Fibroblast of lung (primary cell): Measurements from ENCODE around the gene TMUB1. TPM values are rescaled to one million over a fixed set of nuclear protein-coding genes. Genes with fewer than 3 reads are reported as not detected.

Source experiments
- DNase-seq, 2 donors: peaks; one replicate each; pipeline versions ENCODE4 v3.0.0 to v3.0.0-alpha.2; 2010; ENCODE audit warnings: low read depth in 2 of 2
- H2AFZ ChIP-seq: 2 replicates; pipeline ENCODE4 v1.5.1; 2012; ENCODE audit warnings: low read length, control low read depth, inconsistent platforms
- H3K27ac ChIP-seq: 2 replicates; pipeline ENCODE4 v1.5.1; 2011; ENCODE audit warnings: low read length, control low read depth; ENCODE audit not compliant: insufficient read depth
- H3K27me3 ChIP-seq: 2 replicates; pipeline ENCODE4 v1.5.1; 2011; ENCODE audit warnings: mild to moderate bottlenecking, low read length; ENCODE audit not compliant: control insufficient read depth, insufficient read depth
- H3K36me3 ChIP-seq: 2 replicates; pipeline ENCODE4 v1.5.1; 2011; ENCODE audit warnings: low read length; ENCODE audit not compliant: control insufficient read depth, insufficient read depth
- H3K4me1 ChIP-seq: 2 replicates; pipeline ENCODE4 v1.5.1; 2011; ENCODE audit warnings: low read length; ENCODE audit not compliant: control insufficient read depth, insufficient read depth; ENCODE audit errors: extremely low read depth
- H3K4me2 ChIP-seq: 2 replicates; pipeline ENCODE4 v1.5.1; 2011; ENCODE audit warnings: low read length, control low read depth; ENCODE audit not compliant: insufficient read depth; ENCODE audit errors: extremely low read depth
- H3K4me3 ChIP-seq, 4 experiments: fragments of 200-600 bp in 1 of 4; sonication (generic) in 1 of 4; replicated peaks in 1 of 4; 2 replicates each; pipeline ENCODE4 v1.5.1; 2011 to 2016; ENCODE audit warnings: low read length in 4 of 4, low read depth in 3 of 4, mild to moderate bottlenecking in 3 of 4, control low read depth in 2 of 4, inconsistent platforms in 1 of 4, mixed read lengths in 1 of 4; ENCODE audit not compliant: insufficient read depth in 1 of 4; ENCODE audit errors: control extremely low read depth in 1 of 4
- H3K79me2 ChIP-seq: 2 replicates; pipeline ENCODE4 v1.5.1; 2012; ENCODE audit warnings: mild to moderate bottlenecking, low read length, inconsistent platforms; ENCODE audit not compliant: control insufficient read depth, insufficient read depth
- H3K9ac ChIP-seq: 2 replicates; pipeline ENCODE4 v1.5.1; 2011; ENCODE audit warnings: mild to moderate bottlenecking, low read length, control low read depth; ENCODE audit not compliant: insufficient read depth
- H3K9me3 ChIP-seq: 2 replicates; pipeline ENCODE4 v1.5.1; 2012; ENCODE audit warnings: low read depth, low read length; ENCODE audit not compliant: control insufficient read depth, insufficient read depth
- H4K20me1 ChIP-seq: 2 replicates; pipeline ENCODE4 v1.5.1; 2011; ENCODE audit warnings: low read length; ENCODE audit not compliant: control insufficient read depth, insufficient read depth; ENCODE audit errors: extremely low read depth
- CTCF ChIP-seq, 2 donors: IDR thresholded peaks in 1 of 2; conservative IDR thresholded peaks in 1 of 2; 1 replicate in 1 of 2; 2 replicates in 1 of 2; pipeline ENCODE4 v1.5.1; 2011 to 2012; ENCODE audit warnings: low read length in 2 of 2, control low read depth in 1 of 2, inconsistent platforms in 1 of 2, low read depth in 1 of 2, mild to moderate bottlenecking in 1 of 2
- EZH2 ChIP-seq: IDR thresholded peaks from 2 replicates; pipeline ENCODE4 v1.5.1; 2012; ENCODE audit warnings: low read length, control low read depth, mild to moderate bottlenecking; ENCODE audit errors: missing control alignments
- polyA plus RNA-seq, 2 donors: library from polyadenylated mRNA; depleted of rRNA in 1 of 2; stranded (reverse) in 1 of 2; unstranded in 1 of 2; fragments of >200 nt; gene quantifications; 2 replicates each; pipeline ENCODE4 v1.2.1, GENCODE V29; 2011 to 2012; ENCODE audit warnings: missing spikeins in 1 of 2
- total RNA-seq: library from RNA; depleted of rRNA; stranded (reverse); fragments of >200 nt; gene quantifications from 2 replicates; pipeline ENCODE4 v1.2.1, GENCODE V29; 2014

The TMUB1 gene
- total and polyA plus RNA-seq, 2 donors (not counting 1 experiment from before 2014, with no cell fraction given) = 11.9 to 20.3 TPM

- no peak for TF ChIP-seq EZH2
- no peak for TF ChIP-seq CTCF (conservative IDR thresholded peaks at IDR 0.05 in 1 of 2, IDR thresholded peaks at IDR 0.05 in 1 of 2; ENCODE audit: low read depth in 1 of 2, low read length in 2 of 2)
- Histone ChIP-seq H2AFZ (no peak overlapping the region), H3K27ac (no peak overlapping the region), H3K36me3 (peaks cover 29% of the 10 kb centered on the region), H3K4me3 (no peak overlapping the region), H3K9ac (no peak overlapping the region), H3K79me2 (no peaks in the 10 kb centered on the region), H3K4me2 (no peak overlapping the region), H3K4me1 (peaks cover 5% of the 10 kb centered on the region), H3K27me3 (no peaks in the 10 kb centered on the region), H4K20me1 (no peaks in the 10 kb centered on the region), H3K9me3 (no peaks in the 10 kb centered on the region)
- DNase-seq = no peak
Observed at GRCh38 chr7:151121380-151122170, 38.3 kb upstream of the TMUB1 start.

- Histone ChIP-seq H2AFZ (no peak overlapping the region), H3K9me3 (no peaks in the 10 kb centered on the region), H3K36me3 (peaks cover 29% of the 10 kb centered on the region), H3K4me1 (peaks cover 5% of the 10 kb centered on the region), H3K4me2 (no peak overlapping the region), H3K27me3 (no peaks in the 10 kb centered on the region), H3K79me2 (peaks cover 6% of the 10 kb centered on the region), H4K20me1 (no peaks in the 10 kb centered on the region), H3K9ac (no peak overlapping the region), H3K27ac (no peak overlapping the region), H3K4me3 (no peak overlapping the region)
- DNase-seq = no peak
- TF ChIP-seq EZH2 (no peak), CTCF (conservative IDR thresholded peaks at IDR 0.05 in 1 of 2, IDR thresholded peaks at IDR 0.05 in 1 of 2; ENCODE audit: low read depth in 1 of 2, low read length in 2 of 2) (no peak)
Observed at GRCh38 chr7:151120896-151121295, 37.6 kb upstream of the TMUB1 start.

GRCh38 chr7:151119902-151120301 lies 36.6 kb upstream of the TMUB1 start:
- Histone ChIP-seq H2AFZ (no peak overlapping the region), H3K9ac (no peak overlapping the region), H3K27me3 (no peaks in the 10 kb centered on the region), H3K36me3 (peaks cover 27% of the 10 kb centered on the region), H3K4me2 (no peak overlapping the region), H3K9me3 (no peaks in the 10 kb centered on the region), H3K27ac (no peak overlapping the region), H3K4me1 (no peaks in the 10 kb centered on the region), H4K20me1 (no peaks in the 10 kb centered on the region), H3K79me2 (peaks cover 9% of the 10 kb centered on the region), H3K4me3 (no peak overlapping the region)
- TF ChIP-seq CTCF (conservative IDR thresholded peaks at IDR 0.05 in 1 of 2, IDR thresholded peaks at IDR 0.05 in 1 of 2; ENCODE audit: low read depth in 1 of 2, low read length in 2 of 2) (no peak), EZH2 (no peak)
- no peak for DNase-seq
